Psoas muscle (tissue), 8 donors: ENCODE measurements around the gene CCDC34. TPM values are rescaled to one million over a fixed set of nuclear protein-coding genes. Genes with fewer than 3 reads are reported as not detected.

Experiments used
- ATAC-seq, 4 donors: fragments of 200-7000 bp; cut with Tn5 transposase; one replicate each; pipeline ENCODE4 v1.9.1; 2020; ENCODE audit warnings: moderate library complexity in 3 of 4, mild to moderate bottlenecking in 2 of 4
- DNase-seq, 2 donors: peaks; one replicate each; pipeline ENCODE4 v3.0.0-alpha.2; 2020
- H3K27ac ChIP-seq: fragments of 200-600 bp; one replicate; pipeline ENCODE4 v1.8.0; 2022
- H3K27me3 ChIP-seq, 3 donors: fragments of 200-600 bp in 1 of 3; one replicate each; pipeline versions ENCODE4 v1.6.1 to v1.8.0; 2013 to 2022; ENCODE audit warnings: low read length in 2 of 3, mild to moderate bottlenecking in 2 of 3, moderate library complexity in 1 of 3; ENCODE audit not compliant: insufficient read depth in 3 of 3
- H3K36me3 ChIP-seq, 2 donors: fragments of 200-600 bp in 1 of 2; one replicate each; pipeline versions ENCODE4 v1.6.1 to v1.8.0; 2013 to 2022; ENCODE audit warnings: low read depth in 1 of 2, mild to moderate bottlenecking in 1 of 2, moderate library complexity in 1 of 2; ENCODE audit not compliant: insufficient read depth in 1 of 2
- H3K4me1 ChIP-seq: fragments of 200-600 bp; one replicate; pipeline ENCODE4 v1.8.0; 2022
- H3K4me3 ChIP-seq: fragments of 200-600 bp; one replicate; pipeline ENCODE4 v1.8.0; 2022; ENCODE audit warnings: mild to moderate bottlenecking
- H3K9me3 ChIP-seq: fragments of 200-600 bp; one replicate; pipeline ENCODE4 v1.8.0; 2022
- WGBS, 3 donors: extraction: QIAGEN DNeasy Blood & Tissue Kit; methylation state at CpG; one replicate each; pipeline versions ENCODE4 v1.1.6 to v1.1.7; 2013; 5-methylcytosine and 5-hydroxymethylcytosine counted together
- intact Hi-C, 2 donors: fragments of 100-400 bp; cut with DNase I; formaldehyde crosslinking; loops; one replicate each; pipeline versions ENCODE4 v1.11.0 to v1.14.2; 2022
- polyA plus RNA-seq, 3 donors: library from polyadenylated mRNA; stranded (reverse); fragments of 200-250 nt; gene quantifications; one replicate each; pipeline ENCODE4 v1.2.3, GENCODE V29; 2013
- total RNA-seq, 4 donors: library from RNA; stranded (reverse); fragmentation: NEBNext Ultra II Directional in 2 of 4; extraction: Animal tissue kit (Norgen Biotek cat#: 25700) in 2 of 4; gene quantifications; one replicate each; pipeline versions ENCODE4 v1.2.1 to v1.2.4, GENCODE V29; 2021 to 2023
- TF ChIP-seq, protein P1 (sequence below): fragments of 200-600 bp; IDR thresholded peaks from one replicate; pipeline ENCODE4 v1.8.0; 2022; ENCODE audit warnings: antibody characterized with exemption
- donor health status: healthy with polysubstance abuse.
- donor health status: DM: no; HTN: no; CAD: no; lungs with moderate emphysema.
- donor health status: Bipolar disorder and iron deficiency.
- donor health status: healthy.
- donor health status: DM: yes; HTN: yes; CAD: no.
- donor health status: DM: no; HTN: no; CAD: no.
- donor health status: DM: no; HTN: no; CAD: no.
- donor health status: DM: yes; HTN: yes; CAD: no.

The CCDC34 gene
- total and polyA plus RNA-seq, 7 donors, result 1.9 to 7.6 (median 3.4) TPM

DNA sequence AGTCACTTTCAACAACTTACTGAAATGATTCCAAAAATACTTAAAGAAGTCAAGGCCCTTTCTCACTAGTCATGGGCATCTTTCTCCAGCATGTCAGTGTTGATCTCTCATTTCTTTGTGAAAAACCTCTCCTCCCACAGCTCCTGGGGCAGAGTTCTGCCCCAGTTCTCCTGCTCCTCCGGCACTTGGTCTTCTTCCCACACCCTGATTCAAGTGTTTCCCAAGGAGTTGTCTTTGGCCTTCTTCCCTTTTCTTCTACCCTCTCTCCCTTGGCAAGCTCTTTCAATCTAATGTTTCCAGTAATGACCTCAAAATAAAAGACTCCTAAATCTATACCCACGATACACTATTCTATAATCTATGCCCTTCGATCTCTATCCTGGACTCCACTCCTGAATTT, 42.1 kb upstream of the CCDC34 start:
- no peaks in the 10 kb centered on the region for H3K9me3 ChIP-seq
- no peak overlapping the region for H3K27ac ChIP-seq
- peaks cover 0 to under 1% of the 10 kb centered on the region in 2 donors for H3K36me3 ChIP-seq
- no peaks in the 10 kb centered on the region for H3K27me3 ChIP-seq
- WGBS, 3 donors, result 66 to 88% (median 72%) methylated on average over 3 of the region's 3 CpGs
- H3K4me1 ChIP-seq, result no peaks in the 10 kb centered on the region
- TF ChIP-seq, protein P1, sequence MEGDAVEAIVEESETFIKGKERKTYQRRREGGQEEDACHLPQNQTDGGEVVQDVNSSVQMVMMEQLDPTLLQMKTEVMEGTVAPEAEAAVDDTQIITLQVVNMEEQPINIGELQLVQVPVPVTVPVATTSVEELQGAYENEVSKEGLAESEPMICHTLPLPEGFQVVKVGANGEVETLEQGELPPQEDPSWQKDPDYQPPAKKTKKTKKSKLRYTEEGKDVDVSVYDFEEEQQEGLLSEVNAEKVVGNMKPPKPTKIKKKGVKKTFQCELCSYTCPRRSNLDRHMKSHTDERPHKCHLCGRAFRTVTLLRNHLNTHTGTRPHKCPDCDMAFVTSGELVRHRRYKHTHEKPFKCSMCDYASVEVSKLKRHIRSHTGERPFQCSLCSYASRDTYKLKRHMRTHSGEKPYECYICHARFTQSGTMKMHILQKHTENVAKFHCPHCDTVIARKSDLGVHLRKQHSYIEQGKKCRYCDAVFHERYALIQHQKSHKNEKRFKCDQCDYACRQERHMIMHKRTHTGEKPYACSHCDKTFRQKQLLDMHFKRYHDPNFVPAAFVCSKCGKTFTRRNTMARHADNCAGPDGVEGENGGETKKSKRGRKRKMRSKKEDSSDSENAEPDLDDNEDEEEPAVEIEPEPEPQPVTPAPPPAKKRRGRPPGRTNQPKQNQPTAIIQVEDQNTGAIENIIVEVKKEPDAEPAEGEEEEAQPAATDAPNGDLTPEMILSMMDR, result no peak
- DNase-seq (no peak), ATAC-seq (no peak)
- intact Hi-C loops, result no loop called here
- H3K4me3 ChIP-seq, result no peak overlapping the region

DNA sequence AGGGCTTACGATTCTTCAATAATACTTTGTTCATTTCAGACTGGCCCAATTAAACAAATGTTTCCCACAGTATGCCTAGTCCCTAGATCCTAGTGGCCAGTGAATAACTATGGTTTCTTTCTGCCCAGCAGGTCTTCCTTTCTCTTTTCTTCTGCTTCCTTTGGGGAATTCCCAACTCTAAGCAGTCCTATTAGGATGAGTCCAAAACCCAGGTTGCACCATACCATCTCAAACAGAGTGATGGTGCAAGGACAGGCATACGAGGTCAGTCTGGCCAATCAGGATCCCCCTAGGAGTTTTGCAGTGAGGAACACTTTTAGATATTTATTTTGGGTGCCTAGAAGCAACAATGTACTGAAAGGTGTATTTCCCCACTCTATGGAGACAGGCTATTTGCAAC, 41.4 kb upstream of the CCDC34 start:
- H3K36me3 ChIP-seq, result no peaks in the 10 kb centered on the region
- WGBS, 3 donors, result 87 to 96% (median 91%) methylated on average over 2 of the region's 2 CpGs
- no peak overlapping the region for H3K4me3 ChIP-seq
- ATAC-seq, result peak in 1 of 4 donors; percentile 37
- intact Hi-C loops, result no loop called here
- TF ChIP-seq, protein P1, result no peak
- no peak overlapping the region for H3K27ac ChIP-seq
- no peak for DNase-seq
- H3K4me1 ChIP-seq, result no peaks in the 10 kb centered on the region
- H3K27me3 ChIP-seq, result no peaks in the 10 kb centered on the region
- H3K9me3 ChIP-seq, result no peaks in the 10 kb centered on the region

DNA sequence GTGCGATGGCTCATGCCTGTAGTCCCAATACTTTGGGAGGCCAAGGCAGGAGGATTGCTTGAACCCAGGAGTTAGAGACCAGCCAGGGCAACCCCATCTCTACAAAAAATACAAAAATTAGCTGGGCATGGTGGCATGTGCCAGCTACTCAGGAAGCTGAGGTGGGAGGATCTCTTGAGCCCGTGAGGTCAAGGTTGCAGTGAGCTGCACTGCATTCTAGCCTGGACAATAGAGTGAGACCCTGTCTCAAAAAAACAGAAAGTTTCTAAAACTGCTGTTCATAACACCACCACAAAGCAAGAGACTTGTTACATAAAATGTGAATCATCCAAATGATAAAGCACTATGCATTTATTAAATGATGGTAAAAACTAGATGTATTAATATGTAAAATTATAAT, 40.2 kb upstream of the CCDC34 start:
- Histone ChIP-seq H3K4me1 (no peaks in the 10 kb centered on the region), H3K27me3 (no peaks in the 10 kb centered on the region), H3K9me3 (no peaks in the 10 kb centered on the region), H3K36me3 (no peaks in the 10 kb centered on the region), H3K4me3 (no peak overlapping the region), H3K27ac (no peak overlapping the region)
- ATAC-seq (no peak), DNase-seq (no peak)
- TF ChIP-seq, protein P1, result no peak
- intact Hi-C loops, result no loop called here
- WGBS, 3 donors, result 93 to 98% (median 94%) methylated on average over 2 of the region's 2 CpGs

GRCh38 chr11:27402450-27402849, 39.4 kb upstream of the CCDC34 start:
- intact Hi-C loops, result no loop called here

More at GRCh38 chr11:27402450-27402849, 39.4 kb upstream of the CCDC34 start:
- WGBS, 3 donors, result 95 to 97% (median 97%) methylated on average over 2 of the region's 2 CpGs
- Histone ChIP-seq H3K4me1 (no peaks in the 10 kb centered on the region), H3K27ac (no peak overlapping the region), H3K9me3 (no peaks in the 10 kb centered on the region), H3K36me3 (no peaks in the 10 kb centered on the region), H3K27me3 (no peaks in the 10 kb centered on the region), H3K4me3 (no peak overlapping the region)
- DNase-seq, result no peak
- TF ChIP-seq, protein P1, result no peak
- no peak for ATAC-seq
